MCF 10A (cell line): Measurements from ENCODE around the gene PTGES3. TPM values are rescaled to one million over a fixed set of nuclear protein-coding genes. Genes with fewer than 3 reads are reported as not detected.
"Not testable (repeated sequence)": the region's sequence is repeated elsewhere in the genome, so short reads cannot be mapped to it uniquely, and the experiment has no call there.

Source experiments
- Bru-seq: library from RNA; stranded (reverse); fragments of 400-500 nt; gene quantifications from one replicate; lab custom pipeline; 2021; lab: Mats Ljungman, UMichigan
- BruChase-seq, 2 experiments: library from RNA; stranded (reverse); fragments of 400-500 nt; gene quantifications; one replicate each; lab custom pipeline; 2021; lab: Mats Ljungman, UMichigan
- BruUV-seq: library from RNA; stranded (reverse); fragments of 400-500 nt; replicated peaks from 2 replicates; lab custom pipeline; 2021; lab: Mats Ljungman, UMichigan
- CTCF ChIA-PET: fragments of 300-600 bp; sonication (Branson Sonifier 250); formaldehyde crosslinking; extraction: SDS; loops from one replicate; lab custom pipeline; 2021; ENCODE audit warnings: antibody characterized with exemption, inconsistent platforms; lab: Yijun Ruan, JAX
- POLR2A ChIA-PET: fragments of 300-600, 350-650 bp; sonication (Branson Sonifier 250); formaldehyde crosslinking; extraction: SDS; loops from one replicate; lab custom pipeline; 2020; ENCODE audit warnings: antibody characterized with exemption, inconsistent platforms; lab: Yijun Ruan, JAX
- DNase-seq: peaks from one replicate; pipeline ENCODE4 v3.0.0-alpha.2; 2018; ENCODE audit not compliant: unreplicated experiment
- H3K27ac Mint-ChIP-seq: one replicate; pipeline ENCODE4 v1.8.0; 2022; ENCODE audit warnings: mild to moderate bottlenecking, low read depth, mixed read lengths; ENCODE audit not compliant: unreplicated experiment
- H3K27me3 Mint-ChIP-seq: one replicate; pipeline ENCODE4 v1.8.0; 2022; ENCODE audit warnings: mixed read lengths; ENCODE audit not compliant: insufficient read depth, unreplicated experiment
- H3K36me3 Mint-ChIP-seq: one replicate; pipeline ENCODE4 v1.8.0; 2022; ENCODE audit warnings: mild to moderate bottlenecking, moderate library complexity, mixed read lengths; ENCODE audit not compliant: insufficient read depth, unreplicated experiment
- H3K4me1 Mint-ChIP-seq: one replicate; pipeline ENCODE4 v1.8.0; 2022; ENCODE audit warnings: mixed read lengths; ENCODE audit not compliant: insufficient read depth, unreplicated experiment
- H3K4me3 Mint-ChIP-seq: one replicate; pipeline ENCODE4 v1.8.0; 2022; ENCODE audit warnings: mild to moderate bottlenecking, moderate library complexity, mixed read lengths; ENCODE audit not compliant: unreplicated experiment
- H3K9me3 Mint-ChIP-seq: one replicate; pipeline ENCODE4 v1.8.0; 2022; ENCODE audit warnings: mixed read lengths; ENCODE audit not compliant: unreplicated experiment
- CTCF ChIP-seq: fragments of 200-600 bp; IDR thresholded peaks from one replicate; pipeline ENCODE4 v1.8.0; 2022; ENCODE audit warnings: antibody characterized with exemption, mild to moderate bottlenecking; ENCODE audit not compliant: unreplicated experiment
- intact Hi-C: fragments of 100-400 bp; cut with micrococcal nuclease; formaldehyde crosslinking; loops from 2 replicates; pipeline ENCODE4 v1.14.1; 2022
- long read RNA-seq: library from polyadenylated mRNA; stranded (forward); transcript quantifications from one replicate; pipeline ENCODE4 v2.0.0, GENCODE V29; 2022
- total RNA-seq: library from RNA; stranded (reverse); gene quantifications from 2 replicates; pipeline ENCODE4 v1.2.3, GENCODE V29; 2022

The PTGES3 gene, protein sequence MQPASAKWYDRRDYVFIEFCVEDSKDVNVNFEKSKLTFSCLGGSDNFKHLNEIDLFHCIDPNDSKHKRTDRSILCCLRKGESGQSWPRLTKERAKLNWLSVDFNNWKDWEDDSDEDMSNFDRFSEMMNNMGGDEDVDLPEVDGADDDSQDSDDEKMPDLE
- total RNA-seq (212 and 228 TPM in 2 replicates), Bru-seq, nascent RNA (percentile 92 among the genes with signal in this experiment), BruChase-seq, experiment 1, labeled RNA remaining after a 6-hour chase (percentile 97 among the genes with signal in this experiment), BruChase-seq, experiment 2, labeled RNA remaining after a 2-hour chase (percentile 96 among the genes with signal in this experiment)
- long read RNA-seq, transcript PTGES3-202 (7 exons, 1,547 nt), result minor isoform, 9 of 606 reads
- long read RNA-seq, transcript PTGES3-204 (7 exons, 1,017 nt), result minor isoform, 17 of 606 reads
- long read RNA-seq, transcript PTGES3-201 (8 exons, 1,920 nt), result major isoform, 520 of 606 reads
- long read RNA-seq, partial matches to known transcripts, result 11 of 606 reads
- long read RNA-seq, other reads (novel, unspliced or antisense), result 48 of 606 reads

DNA sequence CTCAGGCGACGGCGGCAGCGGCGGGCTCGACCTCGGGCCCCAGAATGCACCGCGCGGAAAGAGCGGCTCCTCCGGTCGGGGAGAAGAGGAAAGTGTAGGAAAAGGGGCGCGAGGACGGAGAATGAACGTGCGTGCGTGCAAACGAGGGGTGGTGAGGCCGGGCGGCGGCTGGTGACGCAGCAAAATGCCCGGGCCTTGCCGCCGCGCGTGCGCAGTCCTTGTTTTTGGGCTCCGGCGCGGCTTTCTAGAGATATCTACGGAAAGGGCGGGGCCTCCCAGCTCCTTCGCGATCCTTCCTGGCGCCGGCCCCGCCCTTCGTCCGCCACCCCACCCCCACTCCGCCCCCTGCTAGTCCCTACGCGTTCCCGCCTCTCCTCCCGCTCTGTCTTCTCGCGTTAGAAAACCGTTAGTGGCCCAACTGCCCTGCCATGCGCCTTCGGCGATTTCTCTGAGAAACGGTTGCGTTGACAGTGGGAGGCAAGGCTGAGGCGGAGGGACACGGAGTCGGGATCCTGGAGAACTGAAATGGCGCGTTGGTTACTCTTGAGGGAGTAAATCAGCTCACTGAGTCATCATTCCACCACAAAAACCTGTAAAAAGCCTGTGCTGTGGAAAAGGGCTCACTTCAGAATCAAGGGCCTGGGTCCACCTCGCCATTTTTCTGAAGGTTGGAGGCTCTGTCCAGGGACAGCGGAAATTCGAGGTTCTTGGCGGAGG, at the start of gene PTGES3:
Gene PTGES3, minus strand, starts transcription at position 156 of the 717 bp plus-strand sequence. CDS start 285 bp downstream, outside the sequence.
- TF ChIP-seq CTCF, result no peak
- ChIA-PET CTCF (interaction anchor here (0.6 to 2.3 kb wide), 3 partner anchors 22 to 52 kb away, joined by 3 to 9 read pairs (median 5); no protein-coding TSS in a partner anchor), POLR2A (interaction anchor here (0.5 to 8.2 kb wide), 35 partner anchors 10 to 937 kb away, joined by 3 to 181 read pairs (median 4); partner anchors contain the start of genes ATP5F1B, BAZ2A, NACA and NEMP1)
- no TSS peak for BruUV-seq
- Mint-ChIP-seq H3K4me3 (peak within 1 kb of the TSS; percentile 89), H3K9me3 (no peaks in the 10 kb centered on the region), H3K27ac (peak within 1 kb of the TSS; percentile 97), H3K4me1 (peaks cover 5% of the 10 kb centered on the region), H3K27me3 (no peaks in the 10 kb centered on the region), H3K36me3 (peaks cover 42% of the 10 kb centered on the region)
- peak; percentile 99 for DNase-seq
- intact Hi-C loops, result loop anchor here (1.0 kb wide), 1 partner anchor 37 kb away; the partner anchor contains the start of gene NACA

DNA sequence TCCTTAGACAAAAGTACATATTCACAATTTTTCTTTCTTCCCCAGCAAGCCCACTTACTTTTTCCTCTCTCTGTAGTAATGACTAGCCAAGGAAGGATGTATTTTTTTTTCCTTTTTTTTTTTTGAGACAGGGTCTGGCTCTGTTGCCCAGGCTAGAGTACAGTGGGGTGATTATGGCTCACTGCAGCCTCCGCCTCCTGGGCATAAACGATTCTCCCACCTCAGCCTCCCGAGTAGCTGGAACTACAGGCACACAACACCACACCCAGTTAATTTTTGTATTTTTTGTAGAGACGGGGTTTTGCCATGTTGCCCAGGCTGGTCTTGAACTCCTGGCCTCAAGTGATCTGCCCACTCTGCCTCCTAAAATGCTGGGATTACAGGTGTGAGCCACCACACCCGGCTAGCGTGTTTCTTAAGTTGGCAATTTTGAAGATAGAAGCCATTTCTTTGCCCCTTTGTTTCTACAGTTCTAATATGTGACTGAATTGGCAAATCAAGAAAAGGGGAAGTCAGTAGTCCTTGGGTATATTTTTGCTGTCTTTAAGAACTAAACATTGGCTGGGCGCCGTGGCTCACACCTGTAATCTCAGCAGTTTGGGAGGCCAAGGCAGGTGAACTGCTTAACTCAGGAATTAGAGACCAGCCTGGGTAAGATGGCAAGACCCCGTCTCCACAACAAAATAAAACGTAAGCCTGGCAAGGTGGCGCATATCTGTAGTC, 40.2 kb upstream of the PTGES3 start:
- Mint-ChIP-seq H3K9me3 (no peaks in the 10 kb centered on the region), H3K4me1 (no peaks in the 10 kb centered on the region), H3K36me3 (peaks cover 52% of the 10 kb centered on the region), H3K27me3 (no peaks in the 10 kb centered on the region), H3K27ac (no peak overlapping the region), H3K4me3 (no peak overlapping the region)
- no peak for TF ChIP-seq CTCF
- ChIA-PET POLR2A (no interaction called here), CTCF (interaction anchor here (0.6 kb wide), 1 partner anchor 515 kb away, joined by 3 read pairs; no protein-coding TSS in a partner anchor)
- no TSS peak for BruUV-seq
- intact Hi-C loops, result no loop called here
- DNase-seq, result no peak

GRCh38 chr12:56726196-56726675, 38.2 kb upstream of the PTGES3 start:
- peak overlapping the region; percentile 97 for H3K27ac Mint-ChIP-seq
- CTCF ChIA-PET, result interaction anchor here (0.6 to 1.1 kb wide), 6 partner anchors 13 to 279 kb away, joined by 3 to 6 read pairs (median 4); no protein-coding TSS in a partner anchor
- peaks cover 58% of the 10 kb centered on the region for H3K36me3 Mint-ChIP-seq
- DNase-seq, intact Hi-C loops, H3K27me3 Mint-ChIP-seq, H3K9me3 Mint-ChIP-seq, BruUV-seq: not testable (repeated sequence)
- peaks cover 17% of the 10 kb centered on the region for H3K4me1 Mint-ChIP-seq
- H3K4me3 Mint-ChIP-seq, result peak overlapping the region; percentile 91
- POLR2A ChIA-PET, result interaction anchor here (0.6 to 2.9 kb wide), 30 partner anchors 7 to 610 kb away, joined by 3 to 102 read pairs (median 6); partner anchors contain the start of genes ATP5F1B, BAZ2A, LRP1 and PTGES3
